CD4-positive, alpha-beta T cell (primary cell): ENCODE measurements around the gene MTRFR. TPM values are rescaled to one million over a fixed set of nuclear protein-coding genes. Genes with fewer than 3 reads are reported as not detected.
A peak's percentile ranks its signal among the peaks of the same experiment; 100 is the strongest.

Source experiments
- ATAC-seq: fragments of 200-7000 bp; cut with Tn5 transposase; one replicate; pipeline ENCODE4 v1.10.0; 2022; ENCODE audit warnings: mild to moderate bottlenecking; ENCODE audit not compliant: poor library complexity
- CTCF ChIA-PET: fragments of 350-600 bp; sonication (Branson Sonifier 250); formaldehyde crosslinking; loops from one replicate; lab custom pipeline; 2021; ENCODE audit warnings: antibody characterized with exemption, inconsistent platforms; lab: Charles Lee
- POLR2A ChIA-PET: fragments of 350-600 bp; sonication (Branson Sonifier 250); formaldehyde crosslinking; loops from one replicate; lab custom pipeline; 2021; ENCODE audit warnings: antibody characterized with exemption, inconsistent platforms; lab: Charles Lee
- DNase-seq, 14 experiments: peaks; one replicate each; pipeline ENCODE4 v3.0.0-alpha.2; 2013 to 2020; ENCODE audit warnings: mixed read lengths in 2 of 14
- H3K27ac ChIP-seq, 2 donors: one replicate each; pipeline versions ENCODE4 v1.5.1 to v1.7.0; 2013; ENCODE audit warnings: low read length in 2 of 2, low read depth in 1 of 2, mild to moderate bottlenecking in 1 of 2
- H3K27me3 ChIP-seq, 2 experiments: 1 replicate in 1 of 2; 2 replicates in 1 of 2; pipeline versions ENCODE4 v1.6.1 to v1.7.0; 2013; ENCODE audit warnings: low read length in 2 of 2, control low read depth in 1 of 2, mild to moderate bottlenecking in 1 of 2, moderate library complexity in 1 of 2; ENCODE audit not compliant: insufficient read depth in 2 of 2, control insufficient read depth in 1 of 2
- H3K36me3 ChIP-seq: one replicate; pipeline ENCODE4 v1.6.1; 2013; ENCODE audit warnings: low read length, control low read depth; ENCODE audit not compliant: insufficient read depth
- H3K4me1 ChIP-seq: one replicate; pipeline ENCODE4 v1.6.1; 2013; ENCODE audit warnings: low read length, control low read depth; ENCODE audit not compliant: insufficient read depth
- H3K4me3 ChIP-seq: one replicate; pipeline ENCODE4 v1.5.1; 2013; ENCODE audit warnings: mild to moderate bottlenecking, low read length, moderate library complexity
- H3K9me3 ChIP-seq, 2 experiments: 1 replicate in 1 of 2; 2 replicates in 1 of 2; pipeline versions ENCODE4 v1.6.1 to v1.7.0; 2013; ENCODE audit warnings: low read length in 2 of 2, mild to moderate bottlenecking in 2 of 2, control low read depth in 1 of 2, moderate library complexity in 1 of 2; ENCODE audit not compliant: control insufficient read depth in 1 of 2, insufficient read depth in 1 of 2
- H3K27ac Mint-ChIP-seq: one replicate; pipeline ENCODE4 v1.8.0; 2020; ENCODE audit warnings: mixed read lengths
- H3K27me3 Mint-ChIP-seq: one replicate; pipeline ENCODE4 v1.8.0; 2021; ENCODE audit warnings: mixed read lengths
- H3K36me3 Mint-ChIP-seq: one replicate; pipeline ENCODE4 v1.8.0; 2021; ENCODE audit warnings: low read depth, mixed read lengths
- H3K4me1 Mint-ChIP-seq: one replicate; pipeline ENCODE4 v1.8.0; 2021; ENCODE audit warnings: low read depth, mixed read lengths
- H3K4me3 Mint-ChIP-seq: one replicate; pipeline ENCODE4 v1.8.0; 2020; ENCODE audit warnings: mild to moderate bottlenecking, mixed read lengths
- H3K9me3 Mint-ChIP-seq: one replicate; pipeline ENCODE4 v1.8.0; 2020; ENCODE audit warnings: mixed read lengths
- intact Hi-C, 2 experiments: fragments of 100-400 bp; cut with DNase I in 1 of 2; cut with micrococcal nuclease in 1 of 2; formaldehyde crosslinking; loops; one replicate each; pipeline versions ENCODE4 v1.15.1 to v1.9.0; 2023 to 2025; cut with DNase I, micrococcal nuclease
- total RNA-seq, 174 experiments: library from RNA in 2 of 174; stranded (reverse) in 2 of 174; gene quantifications; one replicate each; pipeline ENCODE4 v1.2.3 and lab custom pipeline; 2021 to 2026
- TF ChIP-seq, protein P1 (sequence below): fragments of 200-600 bp; IDR thresholded peaks from one replicate; pipeline ENCODE4 v1.8.0; 2022; ENCODE audit warnings: antibody characterized with exemption, mild to moderate bottlenecking

MTRFR gene
- total RNA-seq, 2 experiments from 2014 or later: 43.2 to 44.5 TPM

DNA sequence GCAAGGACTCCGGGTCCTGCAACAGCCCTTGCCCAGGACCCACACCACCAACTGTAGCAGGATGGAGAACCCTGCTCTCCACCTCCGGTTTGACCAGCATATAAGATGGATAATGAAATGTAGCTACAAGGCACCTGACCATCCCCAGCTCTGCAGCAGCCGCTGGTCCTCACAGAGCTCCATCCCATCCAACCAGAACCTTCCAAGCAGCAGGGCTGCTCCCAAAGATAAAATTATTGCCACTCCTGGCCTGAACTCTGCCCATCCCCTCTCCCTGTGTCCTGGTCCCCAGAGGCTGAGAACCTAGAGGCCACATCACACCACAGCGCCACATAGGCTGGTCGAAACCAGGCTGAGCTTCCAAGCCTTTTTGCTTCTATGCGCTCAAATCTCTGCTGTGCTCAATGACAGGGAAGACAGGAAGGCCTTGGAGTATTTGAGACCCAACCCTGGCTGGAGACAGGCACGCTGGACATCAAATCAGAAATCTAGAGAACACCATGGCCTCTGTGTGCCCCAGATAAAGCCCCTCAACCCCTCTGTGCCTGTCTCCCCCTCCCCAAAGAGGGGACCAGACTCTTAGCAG lies 34.2 kb downstream of the MTRFR start:
- DNase-seq (no peak), ATAC-seq (no peak)
- intact Hi-C loops: no loop called here
- Histone ChIP-seq H3K27ac (no peak overlapping the region), H3K27me3 (no peaks in the 10 kb centered on the region), H3K9me3 (no peaks in the 10 kb centered on the region), H3K4me1 (peaks cover 34% of the 10 kb centered on the region), H3K36me3 (no peaks in the 10 kb centered on the region), H3K4me3 (no peak overlapping the region)
- H3K4me1 Mint-ChIP-seq: peaks cover 32% of the 10 kb centered on the region
- CTCF ChIA-PET: no interaction called here
- H3K9me3 Mint-ChIP-seq: no peaks in the 10 kb centered on the region
- H3K4me3 Mint-ChIP-seq: peak overlapping the region; percentile 92
- H3K27me3 Mint-ChIP-seq: no peaks in the 10 kb centered on the region
- TF ChIP-seq, protein P1, sequence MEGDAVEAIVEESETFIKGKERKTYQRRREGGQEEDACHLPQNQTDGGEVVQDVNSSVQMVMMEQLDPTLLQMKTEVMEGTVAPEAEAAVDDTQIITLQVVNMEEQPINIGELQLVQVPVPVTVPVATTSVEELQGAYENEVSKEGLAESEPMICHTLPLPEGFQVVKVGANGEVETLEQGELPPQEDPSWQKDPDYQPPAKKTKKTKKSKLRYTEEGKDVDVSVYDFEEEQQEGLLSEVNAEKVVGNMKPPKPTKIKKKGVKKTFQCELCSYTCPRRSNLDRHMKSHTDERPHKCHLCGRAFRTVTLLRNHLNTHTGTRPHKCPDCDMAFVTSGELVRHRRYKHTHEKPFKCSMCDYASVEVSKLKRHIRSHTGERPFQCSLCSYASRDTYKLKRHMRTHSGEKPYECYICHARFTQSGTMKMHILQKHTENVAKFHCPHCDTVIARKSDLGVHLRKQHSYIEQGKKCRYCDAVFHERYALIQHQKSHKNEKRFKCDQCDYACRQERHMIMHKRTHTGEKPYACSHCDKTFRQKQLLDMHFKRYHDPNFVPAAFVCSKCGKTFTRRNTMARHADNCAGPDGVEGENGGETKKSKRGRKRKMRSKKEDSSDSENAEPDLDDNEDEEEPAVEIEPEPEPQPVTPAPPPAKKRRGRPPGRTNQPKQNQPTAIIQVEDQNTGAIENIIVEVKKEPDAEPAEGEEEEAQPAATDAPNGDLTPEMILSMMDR: no peak
- no peaks in the 10 kb centered on the region for H3K36me3 Mint-ChIP-seq
- POLR2A ChIA-PET: interaction anchor here (0.5 to 3.7 kb wide), 2 partner anchors 35 to 191 kb away, joined by 3 to 13 read pairs; partner anchors contain the start of genes MPHOSPH9 and MTRFR
- H3K27ac Mint-ChIP-seq: no peak overlapping the region

DNA sequence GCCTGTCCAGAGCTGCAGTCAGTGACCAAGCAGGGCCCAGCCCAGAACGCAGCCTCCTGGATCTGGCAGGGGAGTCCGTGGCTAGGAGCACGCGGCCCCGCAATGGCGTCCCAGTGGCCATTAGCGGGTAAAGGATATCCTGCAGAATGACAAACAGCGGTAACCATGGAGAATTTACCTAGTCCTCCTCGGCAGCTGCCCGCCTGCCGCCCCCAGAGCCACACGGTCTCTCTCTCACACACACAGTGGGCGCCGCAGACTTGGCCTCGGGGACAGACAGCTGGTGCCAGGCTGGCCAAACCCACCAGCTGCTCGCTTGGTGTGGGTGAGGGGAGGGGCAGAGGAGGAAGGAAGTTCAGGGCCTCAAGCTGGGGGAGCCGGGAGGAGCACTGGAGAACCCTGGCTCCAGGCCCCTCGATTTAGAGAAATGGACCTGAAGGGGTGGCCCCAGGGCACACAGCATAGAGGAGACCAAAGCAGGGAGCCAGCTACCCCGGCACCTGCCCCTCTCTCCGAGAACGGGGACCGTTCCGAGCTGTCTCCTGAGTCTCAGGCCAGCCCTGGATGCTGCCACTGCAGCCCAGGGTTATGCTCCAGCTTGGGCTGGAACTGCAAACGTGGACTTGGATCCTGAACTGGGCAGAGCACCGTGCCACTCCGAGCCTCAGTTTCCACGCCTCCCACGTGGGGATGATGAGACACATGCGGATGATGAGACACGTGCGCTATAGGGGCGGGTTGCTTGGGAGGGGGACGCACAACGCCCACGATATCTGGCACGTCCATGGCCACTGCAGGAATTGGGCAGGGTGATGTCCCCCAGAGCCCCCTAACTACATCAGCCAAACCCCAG lies 35.0 kb downstream of the MTRFR start:
- no peak overlapping the region for H3K27ac Mint-ChIP-seq

DNA sequence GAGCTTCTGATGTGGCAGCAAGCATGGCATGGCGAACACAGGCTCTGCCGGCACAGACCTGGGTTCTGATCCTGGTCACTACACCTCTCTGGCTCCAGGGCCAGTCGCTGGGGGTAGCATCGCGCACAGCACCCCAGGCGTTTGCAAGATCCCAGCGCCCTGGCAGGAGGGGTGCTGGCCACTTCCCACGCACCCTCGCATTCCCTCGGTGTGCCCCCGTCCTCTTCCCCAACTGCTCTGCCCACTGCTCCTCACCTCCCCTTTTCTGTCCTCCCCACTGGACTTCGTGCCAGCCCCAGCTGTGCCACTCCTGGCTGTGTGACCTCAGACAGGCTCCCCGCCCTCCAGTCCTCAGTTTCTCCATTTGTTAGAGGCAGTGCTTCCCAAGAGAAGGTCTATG lies 35.6 kb downstream of the MTRFR start:
- Histone ChIP-seq H3K4me3 (no peak overlapping the region), H3K9me3 (no peaks in the 10 kb centered on the region), H3K27ac (no peak overlapping the region), H3K27me3 (no peaks in the 10 kb centered on the region), H3K36me3 (no peaks in the 10 kb centered on the region), H3K4me1 (peaks cover 38% of the 10 kb centered on the region)
- H3K4me1 Mint-ChIP-seq: peaks cover 32% of the 10 kb centered on the region
- ChIA-PET CTCF (interaction anchor here (2.1 kb wide), 1 partner anchor 97 kb away, joined by 9 read pairs; the partner anchor contains the start of gene SBNO1), POLR2A (interaction anchor here (0.6 to 3.7 kb wide), 4 partner anchors 36 to 334 kb away, joined by 3 to 13 read pairs (median 5); partner anchors contain the start of genes DDX55, MPHOSPH9 and MTRFR)
- intact Hi-C loops: no loop called here
- TF ChIP-seq, protein P1: no peak
- H3K27me3 Mint-ChIP-seq: no peaks in the 10 kb centered on the region
- peak overlapping the region; percentile 92 for H3K4me3 Mint-ChIP-seq
- no peak for ATAC-seq
- no peaks in the 10 kb centered on the region for H3K36me3 Mint-ChIP-seq
- H3K27ac Mint-ChIP-seq: no peak overlapping the region
- no peaks in the 10 kb centered on the region for H3K9me3 Mint-ChIP-seq
- peak in 2 of 14 experiments; percentile 29 to 33 for DNase-seq

More for the DNA sequence above, 35.0 kb downstream of the MTRFR start:
- no peak overlapping the region for H3K27ac ChIP-seq
- ATAC-seq (no peak), DNase-seq (peak in 4 of 14 experiments; percentile 3 to 36 (median 26))
- H3K36me3 Mint-ChIP-seq: no peaks in the 10 kb centered on the region
- ChIA-PET POLR2A (interaction anchor here (0.5 to 3.7 kb wide), 3 partner anchors 35 to 194 kb away, joined by 3 to 13 read pairs (median 3); partner anchors contain the start of genes MPHOSPH9 and MTRFR), CTCF (interaction anchor here (2.1 kb wide), 1 partner anchor 97 kb away, joined by 9 read pairs; the partner anchor contains the start of gene SBNO1)
- no peaks in the 10 kb centered on the region for H3K9me3 ChIP-seq
- no peaks in the 10 kb centered on the region for H3K36me3 ChIP-seq
- H3K4me3 ChIP-seq: no peak overlapping the region
- no peaks in the 10 kb centered on the region for H3K27me3 Mint-ChIP-seq
- no peaks in the 10 kb centered on the region for H3K9me3 Mint-ChIP-seq
- TF ChIP-seq, protein P1: no peak
- H3K4me1 Mint-ChIP-seq: peaks cover 32% of the 10 kb centered on the region
- intact Hi-C loops: no loop called here
- no peaks in the 10 kb centered on the region for H3K27me3 ChIP-seq
- peaks cover 38% of the 10 kb centered on the region for H3K4me1 ChIP-seq
- peak overlapping the region; percentile 92 for H3K4me3 Mint-ChIP-seq
